Measurements from ENCODE around the gene NRP2. TPM values are rescaled to one million over a fixed set of nuclear protein-coding genes. Genes with fewer than 3 reads are reported as not detected.

NRP2 gene
- total RNA-seq, 1 experiment from 2014 or later: 1.2 TPM

DNA sequence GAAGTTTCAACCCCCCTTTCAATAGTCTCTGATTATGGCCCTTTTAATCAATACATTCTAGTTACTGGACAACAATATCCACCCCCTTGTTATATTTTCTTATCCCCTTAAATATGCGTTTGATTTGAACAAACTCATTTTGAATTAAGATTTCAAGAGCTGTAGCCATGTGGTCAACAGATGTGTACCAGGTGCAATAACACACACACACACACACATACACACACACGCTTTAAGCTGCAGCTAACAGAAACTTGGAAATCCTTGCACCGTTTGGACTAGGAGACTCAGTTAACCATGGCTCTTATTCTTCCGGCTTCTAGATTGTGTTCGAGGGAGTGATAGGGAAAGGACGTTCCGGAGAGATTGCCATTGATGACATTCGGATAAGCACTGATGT lies 82.8 kb downstream of the NRP2 start:
- no peaks in the 10 kb centered on the region for H3K79me2 ChIP-seq (ENCODE audit: insufficient read depth, low read length)
- no TSS peak for BruUV-seq (replicated peaks)
- CTCF ChIA-PET: no interaction called here
- no peak for TF ChIP-seq FOSL1 (IDR thresholded peaks at IDR 0.05; ENCODE audit: low read depth)
- no peak for TF ChIP-seq YY1 (IDR thresholded peaks at IDR 0.05; ENCODE audit: extremely low read depth, insufficient replicate concordance, low read depth, low read length)
- TF ChIP-seq ZFX (IDR thresholded peaks at IDR 0.05): no peak
- TF ChIP-seq POLR2A (IDR thresholded peaks at IDR 0.05; ENCODE audit: borderline replicate concordance, extremely low read depth, insufficient read depth, insufficient read length): no peak
- peaks cover 9 to 33% of the 10 kb centered on the region in 2 experiments for H3K4me1 ChIP-seq (ENCODE audit: control insufficient read depth in 1 of 2, insufficient read depth in 2 of 2, low read length in 2 of 2)
- H3K9ac ChIP-seq (ENCODE audit: low read length): no peak overlapping the region
- POLR2A ChIA-PET: no interaction called here
- H3K27me3 ChIP-seq (ENCODE audit: insufficient read depth, low read length): no peaks in the 10 kb centered on the region; the same call in 1 of the 2 replicates
- H4K20me1 ChIP-seq (ENCODE audit: insufficient read depth): no peaks in the 10 kb centered on the region
- H3K9me2 ChIP-seq (ENCODE audit: insufficient read depth): no peaks in the 10 kb centered on the region
- no peak overlapping the region for H3K4me2 ChIP-seq (ENCODE audit: low read length)
- no peak overlapping the region for H3K27ac ChIP-seq (ENCODE audit: low read depth, low read length)
- intact Hi-C loops (cut with micrococcal nuclease): no loop called here
- ATAC-seq: no peak
- DNase-seq (ENCODE audit: low read depth, low spot score): no peak
- no peaks in the 10 kb centered on the region for H3K36me3 ChIP-seq (ENCODE audit: control insufficient read depth in 1 of 2, insufficient read depth in 2 of 2, low read length in 2 of 2)
- RAD21 ChIA-PET (ENCODE audit: low non-redundant PET in 1 of 2, low total read pairs in 2 of 2, uncharacterized antibody in 2 of 2, unreplicated experiment in 2 of 2): no interaction called here
- H3K9me3 ChIP-seq (ENCODE audit: control insufficient read depth in 1 of 2, insufficient read depth in 1 of 2, low read depth in 1 of 2, low read length in 2 of 2): no peaks in the 10 kb centered on the region
- H3K4me3 ChIP-seq (replicated peaks in 1 of 2; ENCODE audit: low read depth in 1 of 2, low read length in 2 of 2): no peak overlapping the region
- no peak overlapping the region for H2AFZ ChIP-seq (ENCODE audit: low read depth, low read length, poor library complexity, severe bottlenecking)

DNA sequence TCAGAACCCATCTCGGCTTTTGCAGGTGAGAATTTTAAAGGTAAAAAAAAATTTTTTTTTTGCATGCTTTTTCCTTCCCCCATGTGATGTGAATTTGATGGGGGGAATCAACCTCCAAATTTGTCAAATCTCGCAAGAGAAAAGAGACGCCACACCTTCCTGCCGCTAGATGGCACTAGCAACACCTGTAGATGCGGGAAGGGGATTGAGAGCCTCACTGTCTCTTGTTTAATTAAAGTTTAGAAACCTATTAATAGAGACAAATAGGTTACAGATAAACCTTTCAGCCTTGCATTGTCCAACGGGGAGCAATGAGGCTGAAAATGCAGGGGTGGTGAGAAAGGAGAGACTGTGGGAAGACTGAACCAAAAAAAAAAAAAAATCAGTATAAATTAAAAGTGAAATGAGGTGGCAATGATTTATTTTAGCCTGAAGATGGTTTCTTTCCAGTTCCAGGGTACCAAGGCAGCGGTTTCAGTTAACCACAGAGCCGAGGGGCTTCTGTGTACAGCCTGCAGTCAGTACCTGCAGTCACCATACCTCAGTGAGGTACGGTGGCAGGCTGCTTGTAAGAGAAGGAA lies 84.6 kb downstream of the NRP2 start:
- no peak overlapping the region for H3K4me3 ChIP-seq (replicated peaks in 1 of 2; ENCODE audit: low read depth in 1 of 2, low read length in 2 of 2)
- no peaks in the 10 kb centered on the region for H3K36me3 ChIP-seq (ENCODE audit: control insufficient read depth in 1 of 2, insufficient read depth in 2 of 2, low read length in 2 of 2)
- H3K9ac ChIP-seq (ENCODE audit: low read length): no peak overlapping the region
- no peaks in the 10 kb centered on the region for H4K20me1 ChIP-seq (ENCODE audit: insufficient read depth)
- CTCF ChIA-PET: no interaction called here
- no TSS peak for BruUV-seq (replicated peaks)
- RAD21 ChIA-PET (ENCODE audit: low non-redundant PET in 1 of 2, low total read pairs in 2 of 2, uncharacterized antibody in 2 of 2, unreplicated experiment in 2 of 2): no interaction called here
- no peaks in the 10 kb centered on the region for H3K9me3 ChIP-seq (ENCODE audit: control insufficient read depth in 1 of 2, insufficient read depth in 1 of 2, low read depth in 1 of 2, low read length in 2 of 2)
- no peak overlapping the region for H3K27ac ChIP-seq (ENCODE audit: low read depth, low read length)
- peaks cover 9 to 34% of the 10 kb centered on the region in 2 experiments for H3K4me1 ChIP-seq (ENCODE audit: control insufficient read depth in 1 of 2, insufficient read depth in 2 of 2, low read length in 2 of 2)
- no peaks in the 10 kb centered on the region; the same call in 1 of the 2 replicates for H3K27me3 ChIP-seq (ENCODE audit: insufficient read depth, low read length)
- H2AFZ ChIP-seq (ENCODE audit: low read depth, low read length, poor library complexity, severe bottlenecking): peak overlapping the region; percentile 95
- H3K4me2 ChIP-seq (ENCODE audit: low read length): peak overlapping the region; percentile 25; the same call in 1 of the 2 replicates
- DNase-seq (ENCODE audit: low read depth, low spot score): no peak
- H3K79me2 ChIP-seq (ENCODE audit: insufficient read depth, low read length): no peaks in the 10 kb centered on the region
- TF ChIP-seq, protein P1, sequence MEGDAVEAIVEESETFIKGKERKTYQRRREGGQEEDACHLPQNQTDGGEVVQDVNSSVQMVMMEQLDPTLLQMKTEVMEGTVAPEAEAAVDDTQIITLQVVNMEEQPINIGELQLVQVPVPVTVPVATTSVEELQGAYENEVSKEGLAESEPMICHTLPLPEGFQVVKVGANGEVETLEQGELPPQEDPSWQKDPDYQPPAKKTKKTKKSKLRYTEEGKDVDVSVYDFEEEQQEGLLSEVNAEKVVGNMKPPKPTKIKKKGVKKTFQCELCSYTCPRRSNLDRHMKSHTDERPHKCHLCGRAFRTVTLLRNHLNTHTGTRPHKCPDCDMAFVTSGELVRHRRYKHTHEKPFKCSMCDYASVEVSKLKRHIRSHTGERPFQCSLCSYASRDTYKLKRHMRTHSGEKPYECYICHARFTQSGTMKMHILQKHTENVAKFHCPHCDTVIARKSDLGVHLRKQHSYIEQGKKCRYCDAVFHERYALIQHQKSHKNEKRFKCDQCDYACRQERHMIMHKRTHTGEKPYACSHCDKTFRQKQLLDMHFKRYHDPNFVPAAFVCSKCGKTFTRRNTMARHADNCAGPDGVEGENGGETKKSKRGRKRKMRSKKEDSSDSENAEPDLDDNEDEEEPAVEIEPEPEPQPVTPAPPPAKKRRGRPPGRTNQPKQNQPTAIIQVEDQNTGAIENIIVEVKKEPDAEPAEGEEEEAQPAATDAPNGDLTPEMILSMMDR (IDR thresholded peaks at IDR 0.05 in 2 of 3, conservative IDR thresholded peaks at IDR 0.05 in 1 of 3; ENCODE audit: borderline replicate concordance in 1 of 3, insufficient read depth in 1 of 3, low read depth in 2 of 3, low read length in 2 of 3): peak; percentile 62 to 90 (median 88); a peak in 5 of 6 replicates
- TF ChIP-seq SP1 (IDR thresholded peaks at IDR 0.05; ENCODE audit: low read depth): no peak
- peak; percentile 58 for TF ChIP-seq RAD21 (IDR thresholded peaks at IDR 0.05; ENCODE audit: low read depth)
- no peak for TF ChIP-seq FOSL1 (IDR thresholded peaks at IDR 0.05; ENCODE audit: low read depth)
- no peak for TF ChIP-seq ZFX (IDR thresholded peaks at IDR 0.05)
- TF ChIP-seq CBX3 (IDR thresholded peaks at IDR 0.05; ENCODE audit: low read depth): no peak
- TF ChIP-seq, protein P2, sequence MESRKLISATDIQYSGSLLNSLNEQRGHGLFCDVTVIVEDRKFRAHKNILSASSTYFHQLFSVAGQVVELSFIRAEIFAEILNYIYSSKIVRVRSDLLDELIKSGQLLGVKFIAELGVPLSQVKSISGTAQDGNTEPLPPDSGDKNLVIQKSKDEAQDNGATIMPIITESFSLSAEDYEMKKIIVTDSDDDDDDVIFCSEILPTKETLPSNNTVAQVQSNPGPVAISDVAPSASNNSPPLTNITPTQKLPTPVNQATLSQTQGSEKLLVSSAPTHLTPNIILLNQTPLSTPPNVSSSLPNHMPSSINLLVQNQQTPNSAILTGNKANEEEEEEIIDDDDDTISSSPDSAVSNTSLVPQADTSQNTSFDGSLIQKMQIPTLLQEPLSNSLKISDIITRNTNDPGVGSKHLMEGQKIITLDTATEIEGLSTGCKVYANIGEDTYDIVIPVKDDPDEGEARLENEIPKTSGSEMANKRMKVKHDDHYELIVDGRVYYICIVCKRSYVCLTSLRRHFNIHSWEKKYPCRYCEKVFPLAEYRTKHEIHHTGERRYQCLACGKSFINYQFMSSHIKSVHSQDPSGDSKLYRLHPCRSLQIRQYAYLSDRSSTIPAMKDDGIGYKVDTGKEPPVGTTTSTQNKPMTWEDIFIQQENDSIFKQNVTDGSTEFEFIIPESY (IDR thresholded peaks at IDR 0.05; ENCODE audit: extremely low read depth, insufficient replicate concordance, low read length): no peak
- peak; percentile 59; the same call in 1 of the 2 replicates for ATAC-seq
- H3K9me2 ChIP-seq (ENCODE audit: insufficient read depth): no peaks in the 10 kb centered on the region
- POLR2A ChIA-PET: no interaction called here
- intact Hi-C loops (cut with micrococcal nuclease): no loop called here

Data from HCT116 (cell line).